Stomach (tissue), 4 donors: ENCODE data around the gene AKR1B15.

Experiments used
- EP300 ChIP-seq: sonication (generic); formaldehyde crosslinking; IDR thresholded peaks from one replicate; pipeline ENCODE4 v1.6.1; 2017; ENCODE audit warnings: antibody characterized with exemption
- POLR2A ChIP-seq, 4 donors: fragments of 450-650 bp; IDR thresholded peaks; one replicate each; pipeline ENCODE4 v1.6.1; 2016; ENCODE audit warnings: antibody characterized with exemption in 4 of 4, control low read depth in 2 of 4, mild to moderate bottlenecking in 1 of 4, moderate library complexity in 1 of 4
- TF ChIP-seq, protein P1 (sequence below), 7 experiments: fragments of 450-650 bp in 4 of 7; fragments of 200-600 bp in 3 of 7; sonication (generic) in 3 of 7; IDR thresholded peaks; one replicate each; pipeline ENCODE4 v1.5.1; 2016 to 2019; ENCODE audit warnings: antibody characterized with exemption in 7 of 7, control low read depth in 2 of 7, mild to moderate bottlenecking in 1 of 7

DNA sequence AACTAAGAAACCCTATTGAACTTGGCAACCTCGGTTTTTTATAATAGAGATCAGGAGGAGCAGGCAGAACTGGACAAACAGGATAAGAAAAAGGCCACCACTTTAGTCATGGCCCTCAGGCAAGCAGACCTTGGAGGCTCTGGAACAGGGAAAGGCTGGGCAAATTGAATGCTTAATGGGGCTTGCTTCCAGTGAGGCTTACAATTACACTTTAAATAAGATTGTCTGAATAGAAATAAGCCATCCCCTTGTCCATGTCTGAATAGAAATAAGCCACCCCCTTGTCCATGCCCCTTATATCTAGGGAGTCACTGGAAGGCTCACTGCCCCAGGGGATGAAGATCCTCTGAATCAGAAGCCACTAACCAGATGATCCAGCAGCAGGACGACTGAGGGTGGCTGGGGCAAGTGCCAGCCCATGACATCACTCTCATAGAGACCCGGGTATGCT is 40.6 kb downstream of the AKR1B15 start:
- TF ChIP-seq, protein P1, sequence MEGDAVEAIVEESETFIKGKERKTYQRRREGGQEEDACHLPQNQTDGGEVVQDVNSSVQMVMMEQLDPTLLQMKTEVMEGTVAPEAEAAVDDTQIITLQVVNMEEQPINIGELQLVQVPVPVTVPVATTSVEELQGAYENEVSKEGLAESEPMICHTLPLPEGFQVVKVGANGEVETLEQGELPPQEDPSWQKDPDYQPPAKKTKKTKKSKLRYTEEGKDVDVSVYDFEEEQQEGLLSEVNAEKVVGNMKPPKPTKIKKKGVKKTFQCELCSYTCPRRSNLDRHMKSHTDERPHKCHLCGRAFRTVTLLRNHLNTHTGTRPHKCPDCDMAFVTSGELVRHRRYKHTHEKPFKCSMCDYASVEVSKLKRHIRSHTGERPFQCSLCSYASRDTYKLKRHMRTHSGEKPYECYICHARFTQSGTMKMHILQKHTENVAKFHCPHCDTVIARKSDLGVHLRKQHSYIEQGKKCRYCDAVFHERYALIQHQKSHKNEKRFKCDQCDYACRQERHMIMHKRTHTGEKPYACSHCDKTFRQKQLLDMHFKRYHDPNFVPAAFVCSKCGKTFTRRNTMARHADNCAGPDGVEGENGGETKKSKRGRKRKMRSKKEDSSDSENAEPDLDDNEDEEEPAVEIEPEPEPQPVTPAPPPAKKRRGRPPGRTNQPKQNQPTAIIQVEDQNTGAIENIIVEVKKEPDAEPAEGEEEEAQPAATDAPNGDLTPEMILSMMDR (IDR thresholded peaks at IDR 0.05) = no peak
- TF ChIP-seq POLR2A (IDR thresholded peaks at IDR 0.05) = no peak
- no peak for TF ChIP-seq EP300
